SK-N-SH treated with all-trans-retinoic acid at 6 μM for 48 hours (cell line): ENCODE data around the gene RABGAP1L.

Experiments
- ATAC-seq: fragments of 200-7000 bp; cut with Tn5 transposase; 3 replicates; pipeline ENCODE4 v1.9.1; 2020; ENCODE audit warnings: mild to moderate bottlenecking, moderate library complexity
- ARNTL ChIP-seq: fragments of 450-650 bp; formaldehyde crosslinking; IDR thresholded peaks from 2 replicates; pipeline ENCODE4 v1.5.0; 2020; ENCODE audit warnings: low read depth, mild to moderate bottlenecking, moderate library complexity, borderline replicate concordance
- BACH2 ChIP-seq: fragments of 250-450 bp; sonication (Bioruptor Pico); IDR thresholded peaks from 2 replicates; pipeline ENCODE4 v1.9.0; 2021; ENCODE audit warnings: mild to moderate bottlenecking, borderline replicate concordance
- CREB5 ChIP-seq: fragments of 250-450 bp; sonication (Bioruptor Pico); IDR thresholded peaks from 2 replicates; pipeline ENCODE4 v1.5.1; 2020; ENCODE audit warnings: low read depth, mild to moderate bottlenecking, moderate library complexity
- CSRNP3 ChIP-seq: fragments of 250-450 bp; sonication (Bioruptor Pico); IDR thresholded peaks from 2 replicates; pipeline ENCODE4 v1.5.1; 2021; ENCODE audit warnings: mild to moderate bottlenecking, moderate library complexity
- ESRRG ChIP-seq: fragments of 250-450 bp; sonication (Bioruptor Pico); IDR thresholded peaks from 2 replicates; pipeline ENCODE4 v1.6.1; 2021; ENCODE audit warnings: mild to moderate bottlenecking
- GLIS3 ChIP-seq: fragments of 250-450 bp; sonication (Bioruptor Pico); IDR thresholded peaks from 2 replicates; pipeline ENCODE4 v1.5.0; 2020; ENCODE audit warnings: mild to moderate bottlenecking, moderate library complexity
- OSR1 ChIP-seq: fragments of 250-450 bp; sonication (Bioruptor Pico); IDR thresholded peaks from 2 replicates; pipeline ENCODE4 v1.8.0; 2022; ENCODE audit warnings: moderate library complexity, mild to moderate bottlenecking, inconsistent platforms
- PPARA ChIP-seq: fragments of 250-450 bp; sonication (Bioruptor Pico); IDR thresholded peaks from 2 replicates; pipeline ENCODE4 v1.5.0; 2020; ENCODE audit warnings: mild to moderate bottlenecking, borderline replicate concordance
- RARB ChIP-seq: fragments of 250-450 bp; sonication (Bioruptor Pico); IDR thresholded peaks from 2 replicates; pipeline ENCODE4 v1.8.0; 2021; ENCODE audit warnings: mild to moderate bottlenecking, moderate library complexity
- SNAI2 ChIP-seq: fragments of 250-450 bp; sonication (Bioruptor Pico); IDR thresholded peaks from 2 replicates; pipeline ENCODE4 v1.5.0; 2020; ENCODE audit warnings: mild to moderate bottlenecking, moderate library complexity
- TCF4 ChIP-seq: fragments of 250-450 bp; sonication (Bioruptor Pico); IDR thresholded peaks from 2 replicates; pipeline ENCODE4 v1.8.0; 2021; ENCODE audit warnings: mild to moderate bottlenecking, moderate library complexity, borderline replicate concordance
- TOX ChIP-seq: fragments of 250-450 bp; sonication (Bioruptor Pico); IDR thresholded peaks from 2 replicates; pipeline ENCODE4 v1.8.0; 2021; ENCODE audit warnings: mild to moderate bottlenecking, moderate library complexity, borderline replicate concordance
- TSHZ2 ChIP-seq: fragments of 250-450 bp; sonication (Bioruptor Pico); IDR thresholded peaks from 2 replicates; pipeline ENCODE4 v1.5.0; 2020; ENCODE audit warnings: mild to moderate bottlenecking, moderate library complexity
- ZC3H10 ChIP-seq: fragments of 250-450 bp; sonication (Bioruptor Pico); IDR thresholded peaks from 2 replicates; pipeline ENCODE4 v1.5.1; 2021; ENCODE audit warnings: mild to moderate bottlenecking, moderate library complexity
- ZFP30 ChIP-seq: fragments of 450-650 bp; formaldehyde crosslinking; IDR thresholded peaks from 2 replicates; pipeline ENCODE4 v1.5.0; 2022; ENCODE audit warnings: mild to moderate bottlenecking, moderate library complexity
- ZNF565 ChIP-seq: fragments of 450-650 bp; formaldehyde crosslinking; conservative IDR thresholded peaks from 2 replicates; pipeline ENCODE4 v1.5.0; 2020; ENCODE audit warnings: low read depth, mild to moderate bottlenecking, moderate library complexity
- ZNF70 ChIP-seq: fragments of 450-650 bp; formaldehyde crosslinking; IDR thresholded peaks from 2 replicates; pipeline ENCODE4 v1.5.0; 2020; ENCODE audit warnings: mild to moderate bottlenecking, moderate library complexity
- ZNF8 ChIP-seq: fragments of 450-650 bp; formaldehyde crosslinking; IDR thresholded peaks from 2 replicates; pipeline ENCODE4 v1.5.0; 2020; ENCODE audit warnings: mild to moderate bottlenecking, moderate library complexity
- TF ChIP-seq, protein P1 (sequence below): fragments of 250-450 bp; sonication (Bioruptor Pico); IDR thresholded peaks from 2 replicates; pipeline ENCODE4 v1.8.0; 2021; ENCODE audit warnings: low read depth, mild to moderate bottlenecking, moderate library complexity, borderline replicate concordance
- TF ChIP-seq, protein P2 (sequence below): fragments of 250-450 bp; sonication (Bioruptor Pico); IDR thresholded peaks from 2 replicates; pipeline ENCODE4 v1.8.0; 2020; ENCODE audit warnings: mild to moderate bottlenecking, moderate library complexity, borderline replicate concordance

The RABGAP1L gene

DNA sequence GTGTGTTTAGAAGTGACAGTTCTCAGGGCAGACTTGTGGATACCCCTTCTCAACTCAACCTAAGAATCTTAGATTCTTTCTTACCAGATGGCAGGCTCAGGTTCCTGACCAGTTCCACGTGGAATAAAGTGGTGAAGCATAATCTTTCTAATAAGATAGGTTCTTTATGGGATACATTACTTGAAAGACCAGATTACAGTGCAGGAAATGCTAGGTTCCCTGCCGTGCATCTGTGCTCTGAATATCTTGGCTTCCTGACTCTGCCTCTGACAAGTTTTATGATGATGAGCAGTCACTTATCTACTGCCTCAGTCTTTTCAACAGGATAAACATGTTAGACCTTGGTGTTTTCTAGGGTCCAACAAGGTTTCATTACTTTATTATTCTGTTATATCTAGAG, 632.5 kb downstream of the RABGAP1L start:
- no peak for TF ChIP-seq ARNTL (CRISPR knock-in tag)
- no peak for TF ChIP-seq TSHZ2 (CRISPR knock-in tag)
- TF ChIP-seq ESRRG (CRISPR knock-in tag), result no peak
- no peak for TF ChIP-seq SNAI2 (CRISPR knock-in tag)
- no peak for TF ChIP-seq CREB5
- no peak for TF ChIP-seq ZNF8 (CRISPR knock-in tag)
- no peak for TF ChIP-seq ZC3H10
- TF ChIP-seq OSR1, result no peak
- TF ChIP-seq TCF4 (CRISPR knock-in tag), result no peak
- peak; percentile 11; the same call in 2 of the 3 replicates for ATAC-seq

DNA sequence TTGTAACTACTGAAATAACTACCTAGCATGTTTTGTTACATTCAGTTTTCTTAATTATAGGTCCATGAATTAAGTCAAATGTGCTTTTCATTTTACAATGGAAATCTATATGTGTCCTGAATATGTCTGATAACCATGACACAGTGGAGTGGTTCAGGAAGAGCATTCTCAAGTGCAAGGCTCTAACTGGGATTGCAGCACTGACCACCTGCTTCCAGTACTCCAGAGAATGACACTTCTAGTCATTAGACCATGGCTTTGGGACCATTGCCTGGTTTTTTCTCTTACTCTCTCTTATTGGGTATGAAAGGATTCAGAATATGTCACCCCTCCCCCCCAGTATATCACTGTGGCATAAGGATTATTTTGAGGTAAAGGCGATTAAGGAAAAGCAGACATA, 635.5 kb downstream of the RABGAP1L start:
- no peak for ATAC-seq
- TF ChIP-seq RARB (CRISPR knock-in tag), result no peak
- TF ChIP-seq OSR1, result no peak
- no peak for TF ChIP-seq CREB5
- TF ChIP-seq ZNF70 (CRISPR knock-in tag), result no peak
- no peak for TF ChIP-seq ZNF8 (CRISPR knock-in tag)
- no peak for TF ChIP-seq ZFP30 (CRISPR knock-in tag)
- no peak for TF ChIP-seq GLIS3
- TF ChIP-seq SNAI2 (CRISPR knock-in tag), result no peak
- no peak for TF ChIP-seq TCF4 (CRISPR knock-in tag)
- TF ChIP-seq PPARA, result no peak
- no peak for TF ChIP-seq ZNF565 (CRISPR knock-in tag)

DNA sequence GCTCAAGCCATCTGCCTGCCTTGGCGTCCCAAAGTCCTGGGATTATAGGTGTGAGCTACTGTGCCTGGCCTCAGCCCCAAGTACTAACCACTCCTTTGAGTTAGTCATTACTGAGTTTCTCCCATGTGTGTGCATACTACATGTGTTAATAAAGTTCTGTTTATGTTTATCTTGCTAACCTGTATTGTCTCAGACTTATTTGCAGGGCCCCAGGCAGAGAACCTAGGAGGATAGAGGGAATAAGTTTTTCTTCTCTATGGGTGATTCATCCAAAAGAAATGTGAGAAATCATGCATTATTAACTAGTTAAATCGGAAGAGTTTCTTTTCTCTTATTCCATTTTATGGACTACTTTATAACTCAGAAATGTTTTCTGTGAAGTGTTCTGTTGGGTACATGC, 636.5 kb downstream of the RABGAP1L start:
- TF ChIP-seq ARNTL (CRISPR knock-in tag), result no peak
- TF ChIP-seq ZNF70 (CRISPR knock-in tag), result no peak
- no peak for TF ChIP-seq BACH2 (CRISPR knock-in tag)
- TF ChIP-seq ZFP30 (CRISPR knock-in tag), result no peak
- TF ChIP-seq OSR1, result no peak
- ATAC-seq, result no peak

- no peak for ATAC-seq
Observed at GRCh38 chr1:174797398-174797797, 638.1 kb downstream of the RABGAP1L start.

GRCh38 chr1:174799136-174799479, 639.8 kb downstream of the RABGAP1L start:
- ATAC-seq, result no peak
- TF ChIP-seq GLIS3, result no peak
- no peak for TF ChIP-seq ZFP30 (CRISPR knock-in tag)
- TF ChIP-seq, protein P1, sequence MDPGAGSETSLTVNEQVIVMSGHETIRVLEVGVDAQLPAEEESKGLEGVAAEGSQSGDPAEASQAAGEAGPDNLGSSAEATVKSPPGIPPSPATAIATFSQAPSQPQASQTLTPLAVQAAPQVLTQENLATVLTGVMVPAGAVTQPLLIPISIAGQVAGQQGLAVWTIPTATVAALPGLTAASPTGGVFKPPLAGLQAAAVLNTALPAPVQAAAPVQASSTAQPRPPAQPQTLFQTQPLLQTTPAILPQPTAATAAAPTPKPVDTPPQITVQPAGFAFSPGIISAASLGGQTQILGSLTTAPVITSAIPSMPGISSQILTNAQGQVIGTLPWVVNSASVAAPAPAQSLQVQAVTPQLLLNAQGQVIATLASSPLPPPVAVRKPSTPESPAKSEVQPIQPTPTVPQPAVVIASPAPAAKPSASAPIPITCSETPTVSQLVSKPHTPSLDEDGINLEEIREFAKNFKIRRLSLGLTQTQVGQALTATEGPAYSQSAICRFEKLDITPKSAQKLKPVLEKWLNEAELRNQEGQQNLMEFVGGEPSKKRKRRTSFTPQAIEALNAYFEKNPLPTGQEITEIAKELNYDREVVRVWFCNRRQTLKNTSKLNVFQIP (CRISPR knock-in tag), result no peak
- no peak for TF ChIP-seq ZNF8 (CRISPR knock-in tag)
- TF ChIP-seq ZNF70 (CRISPR knock-in tag), result no peak
- no peak for TF ChIP-seq ESRRG (CRISPR knock-in tag)
- no peak for TF ChIP-seq CSRNP3 (CRISPR knock-in tag)
- no peak for TF ChIP-seq SNAI2 (CRISPR knock-in tag)
- TF ChIP-seq, protein P2, sequence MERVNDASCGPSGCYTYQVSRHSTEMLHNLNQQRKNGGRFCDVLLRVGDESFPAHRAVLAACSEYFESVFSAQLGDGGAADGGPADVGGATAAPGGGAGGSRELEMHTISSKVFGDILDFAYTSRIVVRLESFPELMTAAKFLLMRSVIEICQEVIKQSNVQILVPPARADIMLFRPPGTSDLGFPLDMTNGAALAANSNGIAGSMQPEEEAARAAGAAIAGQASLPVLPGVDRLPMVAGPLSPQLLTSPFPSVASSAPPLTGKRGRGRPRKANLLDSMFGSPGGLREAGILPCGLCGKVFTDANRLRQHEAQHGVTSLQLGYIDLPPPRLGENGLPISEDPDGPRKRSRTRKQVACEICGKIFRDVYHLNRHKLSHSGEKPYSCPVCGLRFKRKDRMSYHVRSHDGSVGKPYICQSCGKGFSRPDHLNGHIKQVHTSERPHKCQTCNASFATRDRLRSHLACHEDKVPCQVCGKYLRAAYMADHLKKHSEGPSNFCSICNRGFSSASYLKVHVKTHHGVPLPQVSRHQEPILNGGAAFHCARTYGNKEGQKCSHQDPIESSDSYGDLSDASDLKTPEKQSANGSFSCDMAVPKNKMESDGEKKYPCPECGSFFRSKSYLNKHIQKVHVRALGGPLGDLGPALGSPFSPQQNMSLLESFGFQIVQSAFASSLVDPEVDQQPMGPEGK (CRISPR knock-in tag), result no peak
- no peak for TF ChIP-seq OSR1
- no peak for TF ChIP-seq ARNTL (CRISPR knock-in tag)
- TF ChIP-seq BACH2 (CRISPR knock-in tag), result no peak

More at GRCh38 chr1:174797398-174797797, 638.1 kb downstream of the RABGAP1L start:
- TF ChIP-seq ZFP30 (CRISPR knock-in tag), result no peak
- no peak for TF ChIP-seq TCF4 (CRISPR knock-in tag)
- TF ChIP-seq ARNTL (CRISPR knock-in tag), result no peak
- no peak for TF ChIP-seq ESRRG (CRISPR knock-in tag)
- no peak for TF ChIP-seq ZNF70 (CRISPR knock-in tag)
- TF ChIP-seq, protein P1 (CRISPR knock-in tag), result no peak
- TF ChIP-seq TOX (CRISPR knock-in tag), result no peak
